Transverse colon (tissue), 4 donors: Measurements from ENCODE around the gene RALGAPA1.

Experiments used
- CTCF ChIP-seq, 5 experiments: fragments of 200-600 bp in 3 of 5; fragments of 450-650 bp in 2 of 5; sonication (generic) in 3 of 5; IDR thresholded peaks; 1 replicate in 2 of 5; 2 replicates in 3 of 5; pipeline ENCODE4 v1.5.1; 2016 to 2017; ENCODE audit warnings: antibody characterized with exemption in 5 of 5, inconsistent platforms in 3 of 5, mild to moderate bottlenecking in 2 of 5, moderate library complexity in 1 of 5
- EP300 ChIP-seq: sonication (generic); formaldehyde crosslinking; IDR thresholded peaks from one replicate; pipeline ENCODE4 v1.6.1; 2017; ENCODE audit warnings: antibody characterized with exemption, low read depth
- POLR2A ChIP-seq: fragments of 450-650 bp; IDR thresholded peaks from one replicate; pipeline ENCODE4 v1.6.1; 2016; ENCODE audit warnings: antibody characterized with exemption, mild to moderate bottlenecking, moderate library complexity
- POLR2AphosphoS5 ChIP-seq, 3 donors: sonication (generic); formaldehyde crosslinking; IDR thresholded peaks; one replicate each; pipeline ENCODE4 v1.6.1; 2016; ENCODE audit warnings: antibody characterized with exemption in 3 of 3

DNA sequence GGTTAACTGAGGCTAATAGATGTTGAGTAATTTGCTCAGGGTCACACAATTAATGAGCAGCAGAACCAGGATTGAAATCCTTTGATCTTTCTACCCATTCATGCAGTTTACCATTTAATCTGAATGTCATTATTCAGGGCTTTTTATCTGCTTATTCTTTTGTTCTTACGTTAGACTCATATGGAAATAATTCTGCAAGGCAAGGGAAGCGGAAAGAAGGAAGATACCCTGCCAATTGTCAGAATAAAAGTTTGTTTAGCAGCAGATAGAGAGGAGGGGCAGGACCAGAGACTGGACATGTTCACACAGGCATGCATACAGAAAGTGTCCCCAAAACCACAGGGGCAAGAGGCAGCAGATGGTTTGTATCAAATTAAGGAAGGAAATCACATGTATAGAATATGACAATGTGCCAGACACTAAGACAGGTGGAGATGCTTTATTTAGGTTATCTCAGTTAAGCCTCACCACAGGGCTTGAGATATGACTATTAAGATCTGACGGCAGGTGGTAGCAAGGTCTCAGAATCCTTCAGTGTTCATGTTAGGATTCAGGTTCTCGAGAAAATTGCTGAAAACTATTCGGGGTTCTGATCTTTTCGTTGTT is 46.9 kb upstream of the RALGAPA1 start:
- TF ChIP-seq CTCF (IDR thresholded peaks at IDR 0.05) (no peak), POLR2A (no peak), POLR2AphosphoS5 (IDR thresholded peaks at IDR 0.05) (no peak), EP300 (no peak)
